GM12865 (cell line): ENCODE measurements around the gene F2R.
"Not testable (repeated sequence)": the region's sequence is repeated elsewhere in the genome, so short reads cannot be mapped to it uniquely, and the experiment has no call there.

Experiments
- DNase-seq: peaks from one replicate; pipeline ENCODE4 v3.0.0; 2010; ENCODE audit warnings: low read depth
- H3K4me3 ChIP-seq: 2 replicates; pipeline ENCODE4 v1.5.1; 2011; ENCODE audit warnings: mild to moderate bottlenecking, low read depth, low read length, control low read depth
- CTCF ChIP-seq: IDR thresholded peaks from 2 replicates; pipeline ENCODE4 v1.5.1; 2011; ENCODE audit warnings: low read length, control low read depth, low read depth, inconsistent platforms; ENCODE audit not compliant: insufficient read depth; ENCODE audit errors: missing control alignments

F2R gene

GRCh38 chr5:76775921-76776320 is 60.0 kb downstream of the F2R start:
- no peak for DNase-seq
- no peak overlapping the region for H3K4me3 ChIP-seq
- TF ChIP-seq CTCF: no peak

GRCh38 chr5:76776391-76776790 is 60.5 kb downstream of the F2R start:
- H3K4me3 ChIP-seq: no peak overlapping the region
- no peak for TF ChIP-seq CTCF
- no peak for DNase-seq

DNA sequence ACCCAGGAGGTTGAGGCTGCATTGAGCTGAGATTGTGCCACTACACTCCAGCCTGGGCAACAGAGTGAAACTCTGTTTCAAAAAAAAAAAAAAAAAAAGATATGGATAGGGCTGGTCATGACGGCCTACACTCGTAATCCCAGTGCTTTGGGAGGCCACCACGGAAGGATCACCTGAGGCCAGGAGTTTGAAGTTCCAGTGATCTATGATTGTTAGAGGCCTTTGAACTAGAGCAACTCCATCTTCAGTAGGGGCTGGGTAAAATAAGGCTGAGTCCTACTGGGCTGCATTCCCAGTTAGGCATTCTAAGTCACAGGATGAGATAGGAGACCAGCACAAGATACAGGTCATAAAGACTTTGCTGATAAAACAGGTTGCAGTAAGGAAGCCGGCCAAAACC is 64.7 kb downstream of the F2R start:
- DNase-seq, H3K4me3 ChIP-seq: not testable (repeated sequence)

GRCh38 chr5:76781775-76782174 is 65.8 kb downstream of the F2R start:
- DNase-seq: no peak
- H3K4me3 ChIP-seq: no peak overlapping the region
- no peak for TF ChIP-seq CTCF

GRCh38 chr5:76782444-76782843 is 66.5 kb downstream of the F2R start:
- TF ChIP-seq CTCF: no peak
- no peak for DNase-seq
- H3K4me3 ChIP-seq: no peak overlapping the region
